Measurements from ENCODE around the gene TSPAN4. TPM values are rescaled to one million over a fixed set of nuclear protein-coding genes. Genes with fewer than 3 reads are reported as not detected.
A peak's percentile ranks its signal among the peaks of the same experiment; 100 is the strongest.

Gene TSPAN4
- total and polyA plus RNA-seq, 2 of the 13 experiments (the other 11 are each of a cell fraction or from before 2014, with no cell fraction given) = 31.7 to 68.3 TPM

GRCh38 chr11:843818-844692, 1.4 kb downstream of the TSPAN4 start (continued):
- TF ChIP-seq GABPA (IDR thresholded peaks at IDR 0.05; ENCODE audit: low read depth, low read length) (no peak), GABPA (CRISPR knock-in tag; IDR thresholded peaks at IDR 0.05; ENCODE audit: low read depth) (peak; percentile 77), ZNF234 (CRISPR knock-in tag; conservative IDR thresholded peaks at IDR 0.05) (no peak), SALL2 (CRISPR knock-in tag; IDR thresholded peaks at IDR 0.05) (no peak), ZNF747 (CRISPR knock-in tag; IDR thresholded peaks at IDR 0.05; ENCODE audit: borderline replicate concordance) (no peak), CBX2 (IDR thresholded peaks at IDR 0.05; ENCODE audit: low read depth, low read length) (no peak), CBX2 (CRISPR knock-in tag; IDR thresholded peaks at IDR 0.05; ENCODE audit: low read depth) (peak; percentile 50; the same call in 1 of the 2 replicates), NBN (conservative IDR thresholded peaks at IDR 0.05) (no peak), RARG (CRISPR knock-in tag; IDR thresholded peaks at IDR 0.05; ENCODE audit: low read depth) (no peak), PHF21A (CRISPR knock-in tag; IDR thresholded peaks at IDR 0.05) (peak; percentile 80), KDM1A (CRISPR knock-in tag; IDR thresholded peaks at IDR 0.05) (0 out of 2 replicates have a peak, but pooled peaks have one; percentile 51), KAT7 (CRISPR knock-in tag; IDR thresholded peaks at IDR 0.05; ENCODE audit: borderline replicate concordance) (no peak), ZSCAN25 (CRISPR knock-in tag; IDR thresholded peaks at IDR 0.05) (no peak), ZNF253 (CRISPR knock-in tag; IDR thresholded peaks at IDR 0.05; ENCODE audit: borderline replicate concordance) (0 out of 2 replicates have a peak, but pooled peaks have one; percentile 23), SRF (IDR thresholded peaks at IDR 0.05; ENCODE audit: low read depth, low read length) (no peak), SMAD9 (CRISPR knock-in tag; IDR thresholded peaks at IDR 0.05) (0 out of 2 replicates have a peak, but pooled peaks have one; percentile 30), HNF4G (IDR thresholded peaks at IDR 0.05; ENCODE audit: borderline replicate concordance, low read depth, low read length) (no peak), HNF4G (CRISPR knock-in tag; IDR thresholded peaks at IDR 0.05; ENCODE audit: borderline replicate concordance, low read depth) (no peak), CTCF (CRISPR knock-in tag; IDR thresholded peaks at IDR 0.05) (peak; percentile 35), MAX (IDR thresholded peaks at IDR 0.05) (peak; percentile 97), ZNF432 (CRISPR knock-in tag; IDR thresholded peaks at IDR 0.05; ENCODE audit: borderline replicate concordance) (no peak), SP4 (CRISPR knock-in tag; IDR thresholded peaks at IDR 0.05) (peak; percentile 42; the same call in 1 of the 2 replicates), ZNF788 (CRISPR knock-in tag; IDR thresholded peaks at IDR 0.05; ENCODE audit: borderline replicate concordance) (peak; percentile 52; the same call in 1 of the 2 replicates)
- TF ChIP-seq, protein P1, sequence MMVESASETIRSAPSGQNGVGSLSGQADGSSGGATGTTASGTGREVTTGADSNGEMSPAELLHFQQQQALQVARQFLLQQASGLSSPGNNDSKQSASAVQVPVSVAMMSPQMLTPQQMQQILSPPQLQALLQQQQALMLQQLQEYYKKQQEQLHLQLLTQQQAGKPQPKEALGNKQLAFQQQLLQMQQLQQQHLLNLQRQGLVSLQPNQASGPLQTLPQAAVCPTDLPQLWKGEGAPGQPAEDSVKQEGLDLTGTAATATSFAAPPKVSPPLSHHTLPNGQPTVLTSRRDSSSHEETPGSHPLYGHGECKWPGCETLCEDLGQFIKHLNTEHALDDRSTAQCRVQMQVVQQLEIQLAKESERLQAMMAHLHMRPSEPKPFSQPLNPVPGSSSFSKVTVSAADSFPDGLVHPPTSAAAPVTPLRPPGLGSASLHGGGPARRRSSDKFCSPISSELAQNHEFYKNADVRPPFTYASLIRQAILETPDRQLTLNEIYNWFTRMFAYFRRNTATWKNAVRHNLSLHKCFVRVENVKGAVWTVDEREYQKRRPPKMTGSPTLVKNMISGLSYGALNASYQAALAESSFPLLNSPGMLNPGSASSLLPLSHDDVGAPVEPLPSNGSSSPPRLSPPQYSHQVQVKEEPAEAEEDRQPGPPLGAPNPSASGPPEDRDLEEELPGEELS (CRISPR knock-in tag; IDR thresholded peaks at IDR 0.05) = peak; percentile 54
- TF ChIP-seq, protein P2, sequence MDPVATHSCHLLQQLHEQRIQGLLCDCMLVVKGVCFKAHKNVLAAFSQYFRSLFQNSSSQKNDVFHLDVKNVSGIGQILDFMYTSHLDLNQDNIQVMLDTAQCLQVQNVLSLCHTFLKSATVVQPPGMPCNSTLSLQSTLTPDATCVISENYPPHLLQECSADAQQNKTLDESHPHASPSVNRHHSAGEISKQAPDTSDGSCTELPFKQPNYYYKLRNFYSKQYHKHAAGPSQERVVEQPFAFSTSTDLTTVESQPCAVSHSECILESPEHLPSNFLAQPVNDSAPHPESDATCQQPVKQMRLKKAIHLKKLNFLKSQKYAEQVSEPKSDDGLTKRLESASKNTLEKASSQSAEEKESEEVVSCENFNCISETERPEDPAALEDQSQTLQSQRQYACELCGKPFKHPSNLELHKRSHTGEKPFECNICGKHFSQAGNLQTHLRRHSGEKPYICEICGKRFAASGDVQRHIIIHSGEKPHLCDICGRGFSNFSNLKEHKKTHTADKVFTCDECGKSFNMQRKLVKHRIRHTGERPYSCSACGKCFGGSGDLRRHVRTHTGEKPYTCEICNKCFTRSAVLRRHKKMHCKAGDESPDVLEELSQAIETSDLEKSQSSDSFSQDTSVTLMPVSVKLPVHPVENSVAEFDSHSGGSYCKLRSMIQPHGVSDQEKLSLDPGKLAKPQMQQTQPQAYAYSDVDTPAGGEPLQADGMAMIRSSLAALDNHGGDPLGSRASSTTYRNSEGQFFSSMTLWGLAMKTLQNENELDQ (CRISPR knock-in tag; IDR thresholded peaks at IDR 0.05; ENCODE audit: borderline replicate concordance) = no peak
